HG03139 (cell line): ENCODE measurements around the gene KHK.
"Not testable (repeated sequence)": the region's sequence is repeated elsewhere in the genome, so short reads cannot be mapped to it uniquely, and the experiment has no call there.

Source experiments
- ATAC-seq: cut with Tn5 transposase; IDR thresholded peaks from one replicate; pipeline ENCODE4 v1.9.1; 2021; ENCODE audit not compliant: unreplicated experiment

The KHK gene

GRCh38 chr2:27059141-27059820, 27.3 kb upstream of the KHK start:
- no peak for ATAC-seq

DNA sequence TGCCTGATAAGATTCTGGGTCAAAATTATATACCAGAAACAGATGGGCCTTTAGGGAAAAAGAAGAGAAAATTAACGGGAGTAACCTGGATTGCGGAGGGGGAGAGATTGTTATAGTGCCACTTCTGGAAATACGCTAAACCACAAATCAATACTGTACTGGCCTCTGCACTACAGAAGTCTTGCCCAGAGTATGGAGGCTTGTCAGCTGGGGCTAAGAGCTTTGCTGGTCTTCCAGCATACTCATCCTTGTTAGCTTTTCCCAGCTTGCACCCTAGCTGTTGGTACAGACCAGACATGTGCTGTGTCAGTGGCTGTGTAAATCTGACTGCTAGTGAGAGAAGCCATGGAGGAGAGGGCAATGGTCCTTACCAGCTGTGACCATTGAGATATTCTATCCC, 26.2 kb upstream of the KHK start:
- no peak for ATAC-seq

- ATAC-seq, result no peak
Observed at GRCh38 chr2:27065128-27065527, 21.4 kb upstream of the KHK start.

GRCh38 chr2:27067385-27067784, 19.2 kb upstream of the KHK start:
- no peak for ATAC-seq

DNA sequence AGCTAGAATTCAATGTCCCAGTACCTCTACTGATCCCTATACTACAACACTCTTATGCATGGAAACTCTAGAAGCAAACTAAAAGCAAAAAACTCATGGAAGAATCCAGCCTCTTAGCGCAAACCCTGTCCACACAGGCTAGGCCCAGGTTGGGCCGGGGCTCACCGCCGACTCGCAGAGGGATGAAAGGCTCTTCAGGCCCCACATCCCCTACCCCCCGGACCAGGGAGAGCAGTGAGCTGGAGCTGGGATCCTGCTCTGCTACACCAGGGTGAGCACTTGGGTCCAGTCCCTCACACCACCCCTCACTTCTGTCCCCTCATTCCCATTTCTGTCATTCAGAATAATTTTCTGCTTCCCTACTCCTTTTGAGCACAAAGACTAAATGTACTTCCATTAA, 17.1 kb upstream of the KHK start:
- ATAC-seq, result no peak

- no peak for ATAC-seq
Observed at GRCh38 chr2:27069961-27070618, 16.5 kb upstream of the KHK start.

DNA sequence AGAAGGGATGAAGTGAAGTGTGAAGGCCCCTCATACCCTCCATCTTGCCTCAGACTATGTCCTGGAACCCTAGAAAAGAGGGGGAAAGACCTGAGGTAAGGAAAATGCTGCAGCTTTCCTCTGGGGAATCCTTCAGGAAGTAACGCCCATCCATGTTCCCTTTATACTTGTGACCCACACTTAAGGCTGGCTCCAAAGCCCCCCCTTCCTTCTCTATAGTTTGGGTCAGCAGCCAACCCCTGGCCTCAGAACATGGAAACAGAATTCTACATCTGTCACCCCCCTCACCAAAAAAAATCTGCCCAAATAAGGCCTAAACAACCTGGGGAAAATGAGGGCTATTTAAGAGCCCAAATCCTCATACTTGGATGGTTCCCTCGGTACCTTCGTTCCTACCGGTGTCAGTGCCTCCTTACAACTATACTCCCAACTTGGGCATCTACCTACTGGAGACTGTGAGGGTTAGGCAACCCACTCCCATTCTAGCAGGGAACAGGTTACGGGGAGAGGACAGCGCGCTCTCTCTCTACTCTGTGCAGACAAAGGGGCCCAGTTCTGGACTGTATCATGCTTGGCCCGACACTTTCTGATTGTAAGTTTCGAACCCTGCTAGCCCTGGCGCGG, 15.8 kb upstream of the KHK start:
- ATAC-seq, result no peak

DNA sequence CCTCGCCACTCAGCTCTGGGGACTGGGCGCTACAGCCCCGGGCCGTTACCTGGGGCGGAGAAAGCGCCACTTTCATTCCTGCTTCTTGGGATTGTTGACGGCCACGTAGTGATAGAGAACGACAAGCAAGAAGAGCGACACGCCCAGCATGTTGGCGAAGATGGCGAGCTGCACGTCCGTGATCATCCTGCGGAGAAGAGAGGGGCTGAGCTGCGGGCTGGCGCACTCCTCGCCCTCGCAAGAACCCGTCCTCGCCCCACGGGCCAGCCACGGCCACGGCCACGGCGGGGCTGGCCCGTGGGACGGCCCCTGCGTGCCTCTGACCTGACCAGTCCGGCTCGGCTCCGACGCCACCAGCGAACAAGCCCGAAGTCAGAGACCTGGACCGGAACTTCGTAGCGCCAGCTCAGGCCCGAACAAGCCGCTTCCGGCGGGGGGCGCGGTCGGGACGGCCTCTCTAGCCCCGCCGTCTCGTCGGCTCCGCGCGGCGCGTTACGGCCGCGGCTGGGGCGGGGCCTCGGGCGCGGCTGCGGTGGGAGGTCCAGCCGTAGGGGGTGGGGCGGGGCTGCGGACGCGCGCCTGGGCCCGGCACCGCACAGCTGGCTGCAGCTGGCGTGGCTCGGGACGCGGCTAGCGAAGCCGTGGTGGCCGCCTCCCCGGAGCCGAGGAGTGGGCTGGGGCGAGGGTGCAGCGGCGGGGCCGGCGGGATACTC, 15.1 kb upstream of the KHK start, which contains the start of gene OST4:
Gene OST4 (minus strand): TSS at position 378 of the 713 bp plus-strand sequence.
- peak; percentile 77 for ATAC-seq

- peak; percentile 4 for ATAC-seq
Observed at GRCh38 chr2:27071990-27072830, 14.4 kb upstream of the KHK start.

GRCh38 chr2:27072920-27073319, 13.7 kb upstream of the KHK start:
- no peak for ATAC-seq

DNA sequence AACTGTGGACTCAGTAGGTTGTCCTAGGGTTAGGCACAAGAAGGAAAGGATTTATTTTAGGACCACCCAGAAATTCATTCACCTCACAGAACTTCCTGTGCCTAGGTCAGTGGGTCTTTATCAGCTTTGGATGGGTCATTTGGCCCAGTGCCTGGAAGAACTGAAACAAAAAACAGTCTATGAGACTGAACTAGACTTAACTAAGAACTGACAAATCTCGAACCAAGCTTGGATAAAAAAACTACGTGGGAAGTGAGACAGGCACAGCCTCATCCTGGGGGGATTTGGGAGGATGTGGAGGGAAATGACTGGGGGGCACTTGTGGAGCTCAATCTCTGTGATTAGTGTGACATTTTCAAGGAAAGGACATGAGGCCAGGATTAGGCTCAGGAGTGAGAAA, 12.8 kb upstream of the KHK start:
- no peak for ATAC-seq

DNA sequence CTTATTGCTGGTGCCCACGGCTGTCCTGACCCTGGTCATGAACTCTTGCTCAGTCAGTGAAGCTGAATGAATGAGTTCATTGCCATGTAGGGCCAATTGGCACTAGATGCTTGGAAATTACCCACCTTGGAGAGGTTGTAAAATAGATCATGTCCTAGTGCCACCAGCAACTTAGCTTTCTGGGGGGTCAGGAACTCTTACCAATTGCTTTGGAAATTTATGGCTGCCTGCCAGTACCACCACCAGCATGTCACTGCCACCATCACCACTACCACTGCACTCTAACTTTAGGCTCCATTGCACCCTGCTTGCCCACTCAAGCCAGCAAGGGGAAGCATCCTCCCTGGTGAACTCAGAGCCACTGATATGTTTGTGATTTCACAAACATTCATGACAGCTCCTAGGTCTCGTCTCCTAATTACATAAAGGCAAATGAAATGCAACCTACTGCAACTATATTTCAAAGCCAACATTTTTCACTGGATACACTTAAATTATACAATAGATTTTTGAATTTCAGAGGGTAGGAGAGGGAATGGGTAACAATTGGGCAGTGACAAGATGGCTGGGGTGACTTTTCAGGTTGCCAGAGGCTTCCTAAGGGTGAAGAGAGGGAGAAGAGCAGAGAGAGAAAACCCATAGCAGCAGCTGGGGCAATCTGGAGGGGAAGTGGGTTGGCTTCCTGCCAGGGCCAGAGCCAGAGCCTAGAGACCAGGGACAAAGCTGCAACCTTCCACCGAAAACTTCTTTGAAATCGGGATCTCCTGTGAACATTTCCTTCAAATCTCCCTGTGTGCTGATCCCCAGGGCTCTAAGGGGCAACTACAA, 11.6 kb upstream of the KHK start:
- no peak for ATAC-seq

DNA sequence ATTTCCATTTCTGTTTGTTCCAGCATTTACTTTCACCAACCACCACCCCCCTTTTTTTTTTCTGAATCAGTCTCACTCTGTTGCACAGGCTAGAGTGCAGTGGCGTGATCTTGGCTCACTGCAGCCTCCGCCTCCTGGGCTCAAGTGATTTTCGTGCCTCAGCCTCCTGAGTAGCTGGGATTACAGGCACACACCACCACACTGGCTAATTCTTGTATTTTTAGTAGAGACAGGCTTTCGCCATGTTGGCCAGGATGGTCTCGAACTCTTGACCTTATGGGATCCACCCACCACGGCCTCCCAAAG, 11.1 kb upstream of the KHK start:
- not testable (repeated sequence) for ATAC-seq

DNA sequence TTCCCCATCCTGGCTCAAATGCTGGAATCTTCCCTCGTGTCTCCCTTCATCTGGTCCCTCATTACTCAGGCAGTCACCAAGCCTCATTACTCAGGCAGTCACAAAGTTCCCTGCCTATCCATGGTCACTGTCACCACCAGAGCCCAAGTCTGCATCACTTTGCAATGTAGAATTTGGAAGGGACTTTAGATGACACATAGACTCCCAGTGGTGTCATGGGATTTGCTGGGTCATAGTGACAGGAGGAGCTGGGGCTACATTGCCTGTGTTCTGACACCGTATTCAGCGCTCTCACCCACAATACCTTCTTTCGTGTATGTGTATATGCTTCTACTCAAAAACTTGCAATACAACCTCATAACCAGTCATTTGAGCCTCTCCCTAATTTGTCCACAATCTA, 10.2 kb upstream of the KHK start:
- ATAC-seq, result no peak

GRCh38 chr2:27077231-27077630, 9.3 kb upstream of the KHK start:
- no peak for ATAC-seq

DNA sequence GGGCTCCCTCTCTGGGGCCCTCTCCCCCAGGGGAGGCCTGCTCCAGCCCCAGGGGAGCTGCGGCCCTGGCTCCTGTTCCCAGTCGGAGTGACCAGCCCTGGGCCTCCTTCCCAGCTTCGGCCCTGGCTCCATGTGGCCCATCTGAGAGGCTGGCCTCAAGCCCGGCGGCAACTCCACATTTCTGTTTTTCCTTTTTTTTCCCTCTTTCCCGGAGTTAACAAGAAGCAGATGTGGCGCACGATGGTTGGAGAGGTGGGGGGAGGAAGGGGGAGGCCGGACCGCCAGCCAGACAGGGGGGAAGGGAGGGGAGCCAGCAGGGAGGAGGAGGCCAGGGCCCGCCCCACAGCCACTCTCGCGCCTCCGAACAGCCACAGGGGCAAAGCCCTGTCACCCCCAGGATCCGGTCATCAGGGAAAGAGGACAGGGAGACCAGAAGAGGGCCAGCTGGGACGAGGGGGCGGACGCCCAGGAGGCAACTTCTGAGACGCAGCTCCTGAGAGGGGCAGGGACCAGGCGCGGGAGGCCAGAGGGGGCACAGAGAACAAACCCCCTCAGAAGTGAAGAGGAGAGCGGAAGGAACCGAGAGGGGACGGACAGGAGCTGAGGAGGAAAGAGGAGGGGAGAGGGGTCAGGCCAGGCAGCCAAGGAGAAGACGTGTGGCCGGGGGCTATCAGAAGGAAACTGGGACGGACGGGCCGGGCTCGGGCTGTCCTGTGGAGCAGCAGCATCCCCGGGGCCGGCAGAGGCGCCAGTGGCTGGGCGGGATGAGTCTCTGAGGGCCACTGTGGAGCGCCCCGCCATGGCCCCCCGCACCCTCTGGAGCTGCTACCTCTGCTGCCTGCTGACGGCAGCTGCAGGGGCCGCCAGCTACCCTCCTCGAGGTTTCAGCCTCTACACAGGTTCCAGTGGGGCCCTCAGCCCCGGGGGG, 8.0 kb upstream of the KHK start, which contains the start of gene EMILIN1:
Gene EMILIN1 (plus strand): TSS at position 349 of the 928 bp plus-strand sequence. CDS start 451 bp downstream, at position 800.
- ATAC-seq, result no peak

- ATAC-seq, result no peak
Observed at GRCh38 chr2:27079233-27080139, 7.1 kb upstream of the KHK start.

DNA sequence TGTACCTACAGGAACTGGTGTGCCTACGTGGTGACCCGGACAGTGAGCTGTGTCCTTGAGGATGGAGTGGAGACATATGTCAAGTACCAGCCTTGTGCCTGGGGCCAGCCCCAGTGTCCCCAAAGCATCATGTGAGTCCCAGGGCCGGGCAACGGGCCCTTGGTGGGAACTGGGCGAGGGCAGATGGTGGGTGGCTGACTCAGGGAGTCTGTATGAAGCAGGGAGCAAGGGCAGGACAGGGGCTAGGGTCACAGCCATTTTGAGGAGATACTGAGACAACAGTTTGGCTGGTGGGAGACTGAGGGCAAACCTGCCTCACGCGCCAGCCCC, 6.5 kb upstream of the KHK start:
- ATAC-seq, result no peak
